Measurements from ENCODE around the gene MXI1.
"Not testable (repeated sequence)": the region's sequence is repeated elsewhere in the genome, so short reads cannot be mapped to it uniquely, and the experiment has no call there.

The MXI1 gene

DNA sequence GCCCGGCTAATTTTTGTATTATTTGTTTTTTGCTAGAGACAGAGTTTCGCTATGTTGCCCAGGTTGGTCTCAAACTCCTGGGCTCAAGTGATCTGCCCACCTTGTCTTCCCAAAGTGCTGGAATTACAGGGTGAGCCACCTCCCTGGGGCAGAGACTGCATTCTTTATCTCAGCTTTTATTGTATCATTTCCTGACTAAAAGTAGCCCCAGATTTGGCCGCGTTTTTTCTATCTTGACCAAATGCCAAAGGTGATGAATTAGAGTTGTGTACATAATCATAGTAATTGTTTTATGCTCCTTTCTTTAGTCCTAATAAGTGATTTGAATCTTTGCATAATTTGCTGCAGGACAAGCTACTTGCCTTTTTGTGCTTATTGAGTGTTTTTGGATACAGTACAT, 100.4 kb downstream of the MXI1 start:
- in situ Hi-C loops (cut with MboI; ENCODE audit: low sequenced_read_pairs) = loop anchor here (25.0 kb wide), 1 partner anchor 554 kb away; the partner anchor contains the start of gene PDCD4

DNA sequence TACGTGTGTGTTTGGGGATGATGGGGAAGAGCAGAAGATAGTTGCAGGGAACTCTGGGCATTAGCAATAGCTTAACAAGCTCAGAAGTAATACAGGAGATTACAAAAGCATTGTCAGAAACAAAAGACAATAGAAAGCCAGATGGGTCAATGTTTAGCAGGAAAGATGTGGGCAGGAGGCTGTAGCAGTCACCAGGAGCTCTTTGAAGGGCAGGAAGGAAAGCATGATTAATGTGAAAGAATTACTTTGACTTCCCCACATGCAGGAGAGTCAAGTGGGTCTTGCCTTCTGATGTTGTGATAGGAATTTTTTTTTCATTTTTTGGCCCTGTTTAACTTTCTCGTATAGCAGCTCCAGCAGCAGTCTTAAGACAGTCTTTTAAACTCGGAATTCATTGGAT, 103.3 kb downstream of the MXI1 start:
- in situ Hi-C loops (cut with MboI; ENCODE audit: low sequenced_read_pairs) = loop anchor here (25.0 kb wide), 1 partner anchor 552 kb away; the partner anchor contains the start of gene PDCD4

DNA sequence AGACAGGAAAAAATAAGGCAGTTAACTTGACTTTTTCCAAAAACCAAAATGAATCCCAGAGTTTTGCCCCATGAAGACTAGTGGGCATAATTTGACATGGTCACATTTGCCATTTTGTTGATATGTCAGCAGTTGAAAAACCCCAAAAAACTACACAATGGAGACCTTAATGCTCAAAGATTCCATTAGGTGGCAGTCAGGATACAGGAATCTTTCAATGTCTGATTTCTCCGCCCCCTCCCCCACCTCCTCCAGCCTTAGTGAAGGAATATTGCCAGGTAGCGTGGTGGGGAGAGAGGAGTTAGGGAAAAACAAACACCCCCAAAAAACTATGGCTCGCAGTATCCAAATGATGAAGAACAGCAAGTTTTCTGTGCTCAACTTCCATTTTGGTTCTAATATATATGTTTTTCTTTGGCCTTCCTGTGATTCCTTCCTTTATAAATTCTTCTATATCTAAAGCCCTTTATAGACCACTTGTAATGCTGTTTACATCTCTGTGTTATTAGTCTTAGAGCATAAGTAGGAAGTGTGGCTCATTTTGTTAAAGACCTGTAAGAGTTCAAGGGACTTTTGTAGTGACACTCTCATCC, 104.0 kb downstream of the MXI1 start:
- in situ Hi-C loops (cut with MboI; ENCODE audit: low sequenced_read_pairs) = loop anchor here (25.0 kb wide), 1 partner anchor 551 kb away; the partner anchor contains the start of gene PDCD4

DNA sequence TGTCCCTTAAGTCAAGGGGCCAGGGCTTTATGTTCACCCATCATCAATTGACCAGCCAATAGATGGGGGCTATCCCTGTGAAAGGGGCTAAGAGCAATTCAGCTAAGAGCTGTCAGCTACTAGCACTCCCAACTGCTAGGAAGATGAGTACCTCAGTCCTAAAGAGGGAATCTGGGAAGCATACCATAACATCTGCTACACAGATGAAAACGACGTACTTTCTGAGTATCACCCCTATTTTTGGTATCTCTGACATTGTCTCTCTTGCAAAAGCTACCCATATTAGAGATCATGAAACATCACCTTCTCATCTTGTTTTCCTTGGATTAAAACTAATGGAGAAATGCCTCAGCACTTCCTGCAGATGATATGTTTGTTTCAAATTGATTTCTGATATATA, 104.8 kb downstream of the MXI1 start:
- in situ Hi-C loops (cut with MboI; ENCODE audit: low sequenced_read_pairs) = loop anchor here (25.0 kb wide), 1 partner anchor 550 kb away; the partner anchor contains the start of gene PDCD4

DNA sequence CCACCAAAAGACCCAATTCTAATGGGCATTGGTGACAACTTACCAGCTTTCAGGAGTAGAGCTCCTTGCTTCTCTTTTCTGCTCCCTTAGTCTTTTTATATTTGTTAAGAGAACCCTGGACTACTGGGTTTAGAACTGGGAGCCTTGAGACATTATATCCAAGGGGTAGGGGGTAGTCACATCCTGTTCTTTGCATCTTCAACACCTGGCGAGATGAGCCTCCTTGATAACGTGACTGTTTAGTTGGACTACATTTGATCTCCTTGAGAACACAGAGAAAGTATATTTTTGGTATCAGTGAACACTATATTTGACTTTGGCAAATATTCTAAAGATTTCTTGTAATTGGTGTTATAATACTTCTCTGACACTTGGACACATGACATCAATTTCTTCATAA, 106.3 kb downstream of the MXI1 start:
- in situ Hi-C loops (cut with MboI; ENCODE audit: low sequenced_read_pairs) = loop anchor here (25.0 kb wide), 1 partner anchor 549 kb away; the partner anchor contains the start of gene PDCD4

DNA sequence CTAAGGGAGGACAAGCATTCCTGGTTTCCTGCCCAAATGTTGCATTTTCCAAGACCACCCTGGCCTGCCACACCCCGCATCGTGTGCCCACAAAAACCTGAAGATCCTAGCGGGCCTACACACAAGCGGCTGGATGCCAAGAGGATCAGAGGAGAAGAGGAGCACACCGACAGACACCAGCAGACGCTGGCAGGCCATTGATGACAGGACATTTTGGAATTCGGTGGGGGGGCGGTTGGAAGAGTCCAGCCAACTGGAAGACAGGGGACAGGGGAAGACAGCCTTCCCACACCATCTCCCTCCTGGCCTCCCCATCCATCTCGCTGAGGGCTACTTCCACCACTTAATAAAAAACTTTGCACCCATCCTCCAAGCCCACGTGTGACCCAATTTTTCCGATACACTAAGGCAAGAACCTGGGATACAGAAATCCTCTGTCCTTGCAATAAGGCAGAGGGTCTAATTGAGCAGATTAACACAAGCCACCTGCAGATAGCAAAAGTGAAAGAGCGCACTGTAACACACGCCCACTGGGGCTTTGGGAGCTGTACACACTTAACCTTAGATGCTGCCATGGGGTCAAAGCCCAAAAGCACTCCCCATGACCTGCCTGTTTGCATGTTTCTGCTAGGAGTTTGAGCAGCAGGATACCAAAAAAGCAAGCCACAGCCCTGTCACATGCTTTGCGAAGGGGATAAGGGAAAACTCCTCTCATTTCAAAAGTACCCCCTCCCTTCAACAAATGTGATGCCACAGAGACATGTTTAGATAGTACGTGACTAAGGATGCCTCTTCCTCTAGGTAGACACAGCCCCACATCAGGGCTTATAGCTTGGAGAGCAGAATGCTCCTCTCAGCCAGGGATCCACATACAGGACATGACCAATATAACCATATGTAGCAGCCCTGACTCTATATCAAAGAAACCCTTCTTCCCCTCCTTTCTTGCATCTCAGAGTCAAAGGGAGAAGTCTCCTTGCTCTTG, 110.8 kb downstream of the MXI1 start:
- in situ Hi-C loops (cut with MboI; ENCODE audit: low sequenced_read_pairs) = loop anchor here (25.0 kb wide), 1 partner anchor 544 kb away; the partner anchor contains the start of gene PDCD4

DNA sequence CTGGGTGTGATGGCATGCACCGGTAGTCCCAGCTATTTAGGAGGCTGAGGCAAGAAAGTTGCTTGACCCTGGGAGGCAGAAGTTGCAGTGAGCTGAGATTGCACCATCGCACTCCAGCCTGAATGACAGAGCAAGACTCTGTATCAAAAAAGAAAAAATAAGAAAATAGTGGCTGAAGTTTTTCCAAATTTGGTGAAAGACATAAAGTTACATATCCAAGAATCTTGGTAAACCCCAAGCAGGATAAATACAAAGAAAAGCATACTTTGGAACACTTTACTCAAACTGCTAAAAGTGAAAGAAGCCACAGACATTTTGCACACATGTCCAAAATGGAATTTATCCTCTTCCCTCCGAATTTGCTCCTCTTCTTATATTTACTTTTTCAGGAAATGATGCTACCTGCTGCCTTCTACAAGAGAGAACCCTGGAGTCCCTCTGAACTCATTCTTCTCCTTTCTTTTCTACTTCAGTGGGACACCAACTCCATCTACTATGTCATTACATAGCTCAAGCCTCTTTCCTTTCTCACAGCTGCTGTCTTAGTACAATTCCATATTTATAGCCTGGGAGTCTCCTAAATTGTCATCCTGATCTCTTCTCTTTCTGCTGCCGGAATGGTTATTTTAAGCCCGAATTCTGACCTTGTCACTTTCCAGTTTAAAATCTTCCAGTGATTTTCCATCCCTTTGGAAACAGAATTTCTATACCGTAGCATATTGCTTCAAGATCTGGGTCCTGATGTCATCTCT, 114.6 kb downstream of the MXI1 start:
- in situ Hi-C loops (cut with MboI; ENCODE audit: low sequenced_read_pairs) = loop anchor here (25.0 kb wide), 1 partner anchor 540 kb away; the partner anchor contains the start of gene PDCD4

DNA sequence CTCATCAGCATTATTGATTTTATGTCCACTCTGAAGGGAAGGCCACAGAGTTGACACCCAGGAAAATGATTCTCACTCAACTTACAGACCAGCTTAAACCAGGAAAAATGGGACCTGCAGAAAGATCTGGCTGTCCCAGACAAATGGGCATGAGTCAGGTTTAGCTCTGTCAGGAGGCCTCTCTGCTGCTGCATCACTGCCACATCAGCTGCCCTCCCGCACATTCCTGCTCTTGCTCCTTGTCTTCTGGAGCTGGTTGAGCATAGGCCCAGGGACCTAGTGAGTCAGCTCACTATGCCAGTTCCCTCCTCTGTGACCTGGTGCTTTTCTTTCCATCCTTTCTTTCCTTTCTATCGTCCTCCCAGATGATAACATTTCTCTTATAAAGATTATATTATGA, 116.1 kb downstream of the MXI1 start:
- in situ Hi-C loops (cut with MboI; ENCODE audit: low sequenced_read_pairs) = loop anchor here (25.0 kb wide), 1 partner anchor 539 kb away; the partner anchor contains the start of gene PDCD4

DNA sequence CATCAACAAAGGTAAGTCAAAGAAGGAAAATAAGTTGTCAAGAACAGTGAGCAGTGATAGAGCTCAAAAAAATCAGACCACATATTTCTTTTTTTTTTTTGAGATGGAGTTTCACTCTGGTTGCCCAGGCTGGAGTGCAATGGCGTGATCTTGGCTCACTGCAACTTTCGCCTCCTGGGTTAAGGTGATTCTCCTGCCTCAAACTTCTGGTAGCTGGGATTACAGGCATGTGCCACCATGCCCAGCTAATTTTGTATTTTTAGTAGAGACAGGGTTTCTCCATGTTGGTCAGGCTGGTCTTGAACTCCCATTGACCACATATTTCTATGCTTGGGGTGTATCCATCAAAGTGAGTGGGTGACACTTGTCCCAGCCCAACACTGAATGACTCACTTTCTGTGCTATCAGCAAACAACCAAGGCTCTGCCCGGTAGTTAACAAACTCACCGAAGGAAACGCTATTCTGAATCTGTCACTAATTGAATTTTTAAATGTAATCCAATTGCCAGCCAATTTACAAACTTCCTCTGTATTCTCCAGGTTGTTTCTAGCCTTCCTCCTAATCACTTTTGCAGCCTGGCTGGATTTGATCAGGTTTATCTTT, 116.9 kb downstream of the MXI1 start:
- in situ Hi-C loops (cut with MboI; ENCODE audit: low sequenced_read_pairs) = loop anchor here (25.0 kb wide), 1 partner anchor 538 kb away; the partner anchor contains the start of gene PDCD4

DNA sequence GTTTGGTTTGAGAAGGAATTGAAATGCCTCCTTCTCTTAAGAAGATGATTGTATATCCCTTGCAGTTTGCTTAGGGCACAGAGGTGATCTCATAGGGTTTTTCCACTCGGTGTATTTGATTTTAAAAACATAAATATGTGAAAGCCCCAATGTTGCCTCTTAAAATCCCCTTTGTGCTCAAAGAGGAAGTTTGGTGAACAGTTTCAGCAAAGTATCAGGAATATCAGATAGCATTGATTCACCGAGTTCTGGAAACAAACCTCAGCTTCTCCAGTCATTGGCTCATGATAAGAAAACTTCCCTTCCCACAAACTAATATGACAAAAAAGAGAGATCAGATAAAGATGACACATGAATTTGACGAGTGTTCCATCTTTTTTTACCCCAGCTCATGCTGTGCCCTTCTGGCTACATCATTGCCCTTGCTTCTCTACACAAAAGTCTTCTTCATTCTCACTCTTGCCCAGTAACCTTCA, 117.4 kb downstream of the MXI1 start:
- in situ Hi-C loops (cut with MboI; ENCODE audit: low sequenced_read_pairs) = loop anchor here (25.0 kb wide), 1 partner anchor 537 kb away; the partner anchor contains the start of gene PDCD4

DNA sequence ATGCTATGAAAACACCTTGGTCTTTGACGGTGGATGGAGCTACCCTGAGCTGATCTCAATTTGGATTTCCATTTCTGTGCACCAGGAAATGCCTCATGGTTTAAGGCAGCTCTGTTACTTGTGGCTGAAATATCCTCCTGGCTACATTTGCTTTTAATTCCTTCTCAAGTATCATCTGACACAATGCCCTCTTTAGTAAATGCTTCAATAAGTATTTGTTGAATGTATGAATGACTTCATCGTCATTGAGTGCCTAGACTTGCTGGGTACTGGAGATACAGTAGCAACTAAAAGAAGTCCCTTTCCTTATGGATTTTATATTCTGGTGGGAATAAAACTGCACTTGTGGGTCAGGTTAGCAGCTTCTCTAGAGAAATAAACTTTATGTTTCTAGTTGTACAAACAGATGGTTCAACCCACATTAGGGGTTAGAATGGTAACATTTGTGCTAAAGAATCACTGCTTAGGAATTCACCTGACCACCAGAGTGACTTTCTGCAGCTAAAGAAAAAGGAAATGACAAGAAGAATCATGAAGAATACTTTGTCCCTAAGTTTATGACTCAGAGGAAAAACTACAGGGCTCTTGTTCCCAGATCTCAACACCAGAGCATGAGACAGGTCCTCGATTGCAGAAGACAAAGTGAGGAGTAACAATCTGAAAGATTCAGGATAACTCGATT, 119.1 kb downstream of the MXI1 start:
- in situ Hi-C loops (cut with MboI; ENCODE audit: low sequenced_read_pairs) = no loop called here

DNA sequence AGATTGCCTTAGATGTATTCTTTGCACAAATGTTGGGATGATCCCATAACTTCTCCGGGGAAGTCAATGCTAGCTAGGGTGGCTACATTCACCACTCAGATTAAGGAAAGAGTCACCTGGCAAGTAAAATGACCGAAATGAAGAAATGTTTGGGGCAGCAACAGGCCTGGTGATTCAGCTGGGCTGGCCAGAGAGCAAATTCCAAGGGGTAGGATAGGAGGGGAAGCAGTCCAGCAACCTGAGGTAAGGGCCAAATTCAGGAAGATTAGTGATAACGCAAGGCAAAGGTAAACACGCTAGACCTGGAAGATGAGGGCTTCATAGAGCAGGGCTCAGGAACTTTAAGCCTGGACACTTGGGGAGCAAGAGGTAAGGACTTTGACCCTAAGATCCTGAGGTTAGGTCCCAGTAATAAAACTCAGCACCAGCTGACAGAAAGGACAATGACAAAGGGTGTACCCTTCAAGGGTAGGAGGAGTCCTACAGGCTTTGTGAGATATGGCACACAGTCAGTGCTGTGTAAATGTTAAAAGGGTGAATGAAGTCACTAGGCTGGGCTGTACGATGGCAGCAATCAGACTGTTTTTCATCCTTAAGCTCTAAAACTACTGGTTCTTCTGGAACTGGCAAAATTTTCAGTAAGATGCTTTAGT, 120.0 kb downstream of the MXI1 start:
- in situ Hi-C loops (cut with MboI; ENCODE audit: low sequenced_read_pairs) = no loop called here

DNA sequence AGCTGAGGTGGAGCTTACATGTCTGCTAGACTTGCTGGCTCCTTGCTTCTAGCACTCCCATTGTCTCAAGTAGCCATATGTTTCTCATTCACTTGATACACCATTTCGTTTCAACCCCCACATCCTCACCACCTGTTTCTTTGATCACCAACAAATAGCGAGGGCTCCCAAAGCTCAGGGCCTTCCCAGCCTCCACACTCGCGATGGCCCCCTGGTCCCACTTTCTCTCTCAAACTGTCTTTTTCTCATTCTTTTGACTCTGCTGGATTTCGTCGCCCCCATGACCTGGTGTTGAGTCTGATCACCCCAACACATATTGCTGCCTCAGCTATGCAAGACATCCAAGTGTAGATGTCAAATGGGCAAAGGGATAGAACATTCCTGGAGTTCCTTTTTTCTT, 123.3 kb downstream of the MXI1 start:
- in situ Hi-C loops (cut with MboI; ENCODE audit: low sequenced_read_pairs) = no loop called here

DNA sequence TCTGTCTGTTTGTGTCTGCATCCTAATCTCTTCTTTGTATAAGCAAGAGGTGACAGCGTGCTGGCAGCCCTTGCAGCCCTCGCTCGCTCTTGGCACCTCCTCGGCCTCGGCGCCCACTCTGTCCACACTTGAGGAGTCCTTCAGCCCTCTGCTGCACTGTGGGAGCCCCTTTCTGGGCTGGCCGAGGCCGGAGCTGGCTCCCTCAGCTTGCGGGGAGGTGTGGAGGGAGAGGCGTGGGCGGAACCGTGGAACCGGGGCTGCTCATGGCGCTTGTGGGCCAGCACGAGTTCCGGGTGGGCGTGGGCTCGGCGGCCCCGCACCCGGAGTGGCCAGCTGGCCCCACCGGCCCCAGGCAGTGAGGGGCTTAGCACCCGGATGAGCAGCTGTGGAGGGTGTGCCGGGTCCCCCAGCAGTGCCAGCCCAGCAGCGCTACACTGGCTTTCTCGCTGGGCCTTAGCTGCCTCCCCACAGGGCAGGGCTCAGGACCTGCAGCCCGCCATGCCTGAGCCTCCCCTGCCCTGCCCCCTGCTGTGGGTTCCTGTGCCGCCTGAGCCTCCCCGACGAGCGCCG, 123.9 kb downstream of the MXI1 start:
- in situ Hi-C loops (cut with MboI; ENCODE audit: low sequenced_read_pairs) = not testable (repeated sequence)

DNA sequence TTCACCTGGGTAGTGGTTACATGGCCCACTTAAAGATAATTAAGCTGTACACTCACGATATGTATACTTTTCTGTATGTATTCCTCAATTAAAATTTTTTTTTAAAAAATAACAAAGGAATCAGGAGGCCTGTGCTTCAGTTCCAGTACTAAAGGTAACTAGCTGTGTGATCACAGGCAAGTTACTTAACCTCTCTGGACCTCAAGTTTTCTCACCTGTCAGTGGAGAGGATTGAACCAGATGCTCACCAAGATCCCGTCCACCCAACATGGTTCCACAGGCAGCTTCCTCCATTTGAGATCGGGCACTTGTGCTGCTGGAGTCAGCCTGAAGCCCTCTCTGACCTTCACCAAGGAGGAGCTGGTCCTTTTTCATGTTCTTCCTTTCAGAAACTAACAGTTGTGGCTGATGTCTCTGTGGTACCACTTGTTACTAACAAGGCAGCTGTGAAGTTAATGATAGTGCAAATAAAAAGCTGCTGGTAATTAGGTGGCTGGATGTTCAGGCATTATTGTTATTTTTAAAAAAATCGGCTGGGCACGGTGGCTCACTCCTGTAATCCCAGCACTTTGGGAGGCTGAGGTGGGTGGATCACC, 126.8 kb downstream of the MXI1 start:
- in situ Hi-C loops (cut with MboI; ENCODE audit: low sequenced_read_pairs) = no loop called here

DNA sequence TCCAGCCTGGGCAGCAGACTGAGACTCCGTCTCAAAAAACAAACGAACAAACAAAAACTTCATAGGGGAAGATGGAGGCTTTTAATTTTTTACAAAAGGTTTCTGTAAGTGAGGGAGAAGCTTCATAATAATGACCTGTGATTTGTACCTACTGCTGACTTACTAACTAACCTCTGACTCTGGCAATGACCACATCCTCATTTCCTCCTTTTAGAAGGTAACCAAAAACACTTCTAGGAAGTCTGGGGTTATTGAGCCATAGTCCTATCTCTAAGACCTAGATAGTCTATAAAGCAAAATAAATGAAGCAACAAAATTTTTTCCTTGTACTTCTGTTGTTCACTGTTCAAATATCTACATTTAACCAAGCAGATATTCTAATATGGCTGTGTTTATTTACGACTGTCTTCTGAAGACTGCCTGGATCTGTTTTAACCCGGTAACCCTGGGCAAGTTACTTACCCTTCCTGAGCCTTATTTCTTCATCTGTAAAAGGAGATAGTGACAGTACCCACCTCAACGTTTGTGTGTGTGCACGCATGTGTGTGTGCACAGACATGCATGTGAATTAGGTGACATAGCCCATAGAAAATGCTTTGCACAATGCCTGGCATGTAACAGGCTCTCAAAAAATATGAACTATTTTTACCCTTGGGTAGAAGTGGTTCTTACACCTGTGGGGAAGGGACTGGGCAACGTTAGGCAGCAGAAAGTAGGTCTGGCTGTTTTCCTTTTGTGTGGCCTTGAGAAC, 128.1 kb downstream of the MXI1 start:
- in situ Hi-C loops (cut with MboI; ENCODE audit: low sequenced_read_pairs) = no loop called here

DNA sequence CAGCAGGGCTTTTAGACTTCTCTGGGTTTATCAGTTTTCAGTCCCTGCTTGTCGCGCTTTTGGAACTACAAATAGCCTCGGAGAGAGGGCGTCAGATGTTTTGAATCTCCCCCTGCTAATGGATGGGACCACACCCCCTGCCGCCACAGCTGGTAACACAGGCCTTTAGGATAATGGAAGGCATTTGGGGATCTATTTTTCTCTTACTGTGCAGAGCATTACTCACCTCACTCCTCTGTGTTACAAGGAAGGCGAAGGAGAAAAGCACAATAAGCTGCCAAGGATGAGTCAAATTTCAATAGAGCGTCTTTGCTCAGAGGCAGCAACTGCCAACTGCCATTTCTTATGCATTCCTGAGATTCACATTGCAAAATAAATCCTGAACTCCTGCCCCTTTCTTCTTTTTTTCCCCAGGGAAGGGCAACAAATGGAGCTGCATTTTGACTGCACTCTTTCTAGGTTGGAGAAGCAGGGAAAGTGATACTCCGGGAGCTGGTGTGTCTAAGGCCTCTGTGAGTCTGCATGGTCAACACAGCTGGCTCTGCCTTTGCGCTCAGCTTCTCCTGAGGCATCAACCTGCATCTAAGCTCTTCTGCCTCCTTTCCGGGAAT, 128.8 kb downstream of the MXI1 start:
- in situ Hi-C loops (cut with MboI; ENCODE audit: low sequenced_read_pairs) = no loop called here
